Measurements from ENCODE around the gene HLA-DQB2.

HLA-DQB2 gene

GRCh38 chr6:32741031-32741960 lies 22.0 kb downstream of the HLA-DQB2 start, which contains the start of gene HLA-DQA2:
HLA-DQA2 (plus strand) TSS chr6:32741391; CDS start chr6:32741444, 53 bp downstream.
- no peak for ATAC-seq
- no peak for TF ChIP-seq ZFP3 (CRISPR knock-in tag; IDR thresholded peaks at IDR 0.05)
- no peak for TF ChIP-seq ISL1 (CRISPR knock-in tag; IDR thresholded peaks at IDR 0.05)
- no peak for TF ChIP-seq ZNF70 (CRISPR knock-in tag; IDR thresholded peaks at IDR 0.05)
- TF ChIP-seq ESRRG (CRISPR knock-in tag; IDR thresholded peaks at IDR 0.05), result no peak
- no peak for TF ChIP-seq POU6F1 (CRISPR knock-in tag; IDR thresholded peaks at IDR 0.05; ENCODE audit: borderline replicate concordance, low read depth)
- TF ChIP-seq TOX (CRISPR knock-in tag; IDR thresholded peaks at IDR 0.05; ENCODE audit: borderline replicate concordance), result no peak
- no peak for TF ChIP-seq CSRNP3 (CRISPR knock-in tag; IDR thresholded peaks at IDR 0.05)
- TF ChIP-seq PPARA (CRISPR knock-in tag; IDR thresholded peaks at IDR 0.05; ENCODE audit: borderline replicate concordance), result no peak
- no peak for TF ChIP-seq TCF4 (CRISPR knock-in tag; IDR thresholded peaks at IDR 0.05; ENCODE audit: borderline replicate concordance)
- no peak for TF ChIP-seq ZNF565 (CRISPR knock-in tag; conservative IDR thresholded peaks at IDR 0.05; ENCODE audit: low read depth)
- TF ChIP-seq OSR1 (CRISPR knock-in tag; IDR thresholded peaks at IDR 0.05), result no peak
- TF ChIP-seq ZC3H10 (CRISPR knock-in tag; IDR thresholded peaks at IDR 0.05), result no peak
- no peak for TF ChIP-seq CSDC2 (CRISPR knock-in tag; IDR thresholded peaks at IDR 0.05)
- TF ChIP-seq GLIS3 (CRISPR knock-in tag; IDR thresholded peaks at IDR 0.05), result no peak
- no peak for TF ChIP-seq BACH2 (CRISPR knock-in tag; IDR thresholded peaks at IDR 0.05; ENCODE audit: borderline replicate concordance)
- no peak for TF ChIP-seq ARNTL (CRISPR knock-in tag; IDR thresholded peaks at IDR 0.05; ENCODE audit: borderline replicate concordance, low read depth)
- no peak for TF ChIP-seq ZFP30 (CRISPR knock-in tag; IDR thresholded peaks at IDR 0.05)
- TF ChIP-seq TSHZ2 (CRISPR knock-in tag; IDR thresholded peaks at IDR 0.05), result no peak
- no peak for TF ChIP-seq ZNF8 (CRISPR knock-in tag; IDR thresholded peaks at IDR 0.05)
- TF ChIP-seq CREB5 (CRISPR knock-in tag; IDR thresholded peaks at IDR 0.05; ENCODE audit: low read depth), result no peak

DNA sequence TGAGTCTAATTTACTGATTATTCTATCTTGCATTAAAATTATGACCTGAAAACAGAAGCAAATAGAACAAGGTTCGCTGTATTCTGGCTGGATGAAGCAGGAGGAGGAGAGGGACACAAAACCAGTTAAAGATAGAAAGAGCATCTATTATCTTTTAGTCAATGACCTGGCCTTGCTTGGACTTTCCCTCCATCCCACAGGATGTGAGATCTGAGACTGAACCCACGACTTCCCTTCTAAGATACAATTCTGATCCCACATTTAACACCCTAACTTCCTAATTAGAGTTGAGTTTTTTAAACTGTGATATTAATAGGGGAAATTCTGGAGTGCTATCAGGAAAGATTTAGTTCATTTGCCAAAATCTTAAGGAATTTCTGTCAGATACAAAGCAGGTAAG lies 25.2 kb downstream of the HLA-DQB2 start:
- ATAC-seq, result no peak
- TF ChIP-seq OSR1 (CRISPR knock-in tag; IDR thresholded peaks at IDR 0.05) (no peak), POU6F1 (CRISPR knock-in tag; IDR thresholded peaks at IDR 0.05; ENCODE audit: borderline replicate concordance, low read depth) (no peak), CSRNP3 (CRISPR knock-in tag; IDR thresholded peaks at IDR 0.05) (no peak), ZNF70 (CRISPR knock-in tag; IDR thresholded peaks at IDR 0.05) (no peak), SNAI2 (CRISPR knock-in tag; IDR thresholded peaks at IDR 0.05) (no peak), ARNTL (CRISPR knock-in tag; IDR thresholded peaks at IDR 0.05; ENCODE audit: borderline replicate concordance, low read depth) (no peak), GLIS3 (CRISPR knock-in tag; IDR thresholded peaks at IDR 0.05) (no peak), TSHZ2 (CRISPR knock-in tag; IDR thresholded peaks at IDR 0.05) (no peak), TCF4 (CRISPR knock-in tag; IDR thresholded peaks at IDR 0.05; ENCODE audit: borderline replicate concordance) (no peak), ESRRG (CRISPR knock-in tag; IDR thresholded peaks at IDR 0.05) (no peak), CREB5 (CRISPR knock-in tag; IDR thresholded peaks at IDR 0.05; ENCODE audit: low read depth) (no peak), PPARA (CRISPR knock-in tag; IDR thresholded peaks at IDR 0.05; ENCODE audit: borderline replicate concordance) (no peak), ZFP30 (CRISPR knock-in tag; IDR thresholded peaks at IDR 0.05) (no peak)

Measured in SK-N-SH treated with all-trans-retinoic acid at 6 μM for 48 hours (cell line).